ENCODE measurements around the gene RPS15. TPM values are rescaled to one million over a fixed set of nuclear protein-coding genes. Genes with fewer than 3 reads are reported as not detected.
A peak's percentile ranks its signal among the peaks of the same experiment; 100 is the strongest.

RPS15 gene
- total and polyA plus RNA-seq, 2 of the 13 experiments (the other 11 are each of a cell fraction or from before 2014, with no cell fraction given): 695 to 1,411 TPM

DNA sequence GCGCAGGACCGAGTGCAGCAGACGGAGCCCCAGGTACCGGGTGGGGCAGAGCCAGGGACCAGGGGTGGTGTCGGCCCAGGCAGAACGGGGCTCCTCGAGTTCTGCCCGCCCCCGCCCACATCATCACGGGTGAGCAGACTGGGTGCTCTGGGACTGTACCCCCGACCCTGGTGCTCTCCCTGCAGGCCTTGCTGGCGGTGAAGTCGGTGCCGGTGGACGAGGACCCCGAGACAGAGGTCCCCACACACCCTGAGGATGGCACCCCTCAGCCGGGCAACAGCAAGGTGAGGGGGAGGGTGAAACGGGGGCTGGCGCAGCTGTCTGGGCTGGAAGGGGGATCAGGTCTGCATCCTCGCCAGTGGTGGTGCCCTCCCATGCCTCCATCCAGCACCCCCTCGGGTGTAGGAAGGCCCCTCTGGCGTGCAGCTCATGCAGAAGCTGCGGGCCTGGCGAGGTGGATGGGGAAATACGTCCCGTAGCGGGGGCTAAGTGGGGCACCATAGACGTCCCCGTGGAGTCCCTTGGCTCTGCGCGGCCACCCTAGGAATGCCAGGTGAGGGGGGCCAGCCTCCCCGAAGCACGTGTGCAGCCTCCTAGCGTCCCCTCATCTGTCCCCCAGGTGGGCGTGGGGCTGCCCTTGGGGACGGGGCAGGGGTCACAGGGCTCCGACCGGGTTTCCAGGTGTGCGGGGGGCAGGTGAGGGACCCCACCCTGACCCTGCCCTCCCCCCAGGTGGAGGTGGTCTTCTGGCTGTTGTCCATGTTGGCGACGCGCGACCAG is 18.1 kb downstream of the RPS15 start (continued):
- TF ChIP-seq, protein P1, sequence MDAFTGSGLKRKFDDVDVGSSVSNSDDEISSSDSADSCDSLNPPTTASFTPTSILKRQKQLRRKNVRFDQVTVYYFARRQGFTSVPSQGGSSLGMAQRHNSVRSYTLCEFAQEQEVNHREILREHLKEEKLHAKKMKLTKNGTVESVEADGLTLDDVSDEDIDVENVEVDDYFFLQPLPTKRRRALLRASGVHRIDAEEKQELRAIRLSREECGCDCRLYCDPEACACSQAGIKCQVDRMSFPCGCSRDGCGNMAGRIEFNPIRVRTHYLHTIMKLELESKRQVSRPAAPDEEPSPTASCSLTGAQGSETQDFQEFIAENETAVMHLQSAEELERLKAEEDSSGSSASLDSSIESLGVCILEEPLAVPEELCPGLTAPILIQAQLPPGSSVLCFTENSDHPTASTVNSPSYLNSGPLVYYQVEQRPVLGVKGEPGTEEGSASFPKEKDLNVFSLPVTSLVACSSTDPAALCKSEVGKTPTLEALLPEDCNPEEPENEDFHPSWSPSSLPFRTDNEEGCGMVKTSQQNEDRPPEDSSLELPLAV (CRISPR knock-in tag; conservative IDR thresholded peaks at IDR 0.05; ENCODE audit: low read depth): no peak
- no peak for TF ChIP-seq ZNF562 (CRISPR knock-in tag; IDR thresholded peaks at IDR 0.05; ENCODE audit: borderline replicate concordance)
- no peak for TF ChIP-seq POLR2AphosphoS2 (IDR thresholded peaks at IDR 0.05; ENCODE audit: low read depth, low read length)
- TF ChIP-seq RORA (CRISPR knock-in tag; IDR thresholded peaks at IDR 0.05): no peak
- TF ChIP-seq, protein P2, sequence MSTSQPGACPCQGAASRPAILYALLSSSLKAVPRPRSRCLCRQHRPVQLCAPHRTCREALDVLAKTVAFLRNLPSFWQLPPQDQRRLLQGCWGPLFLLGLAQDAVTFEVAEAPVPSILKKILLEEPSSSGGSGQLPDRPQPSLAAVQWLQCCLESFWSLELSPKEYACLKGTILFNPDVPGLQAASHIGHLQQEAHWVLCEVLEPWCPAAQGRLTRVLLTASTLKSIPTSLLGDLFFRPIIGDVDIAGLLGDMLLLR (CRISPR knock-in tag; IDR thresholded peaks at IDR 0.05): no peak
- peak; percentile 79 for TF ChIP-seq AKAP8 (CRISPR knock-in tag; IDR thresholded peaks at IDR 0.05)
- TF ChIP-seq HNRNPH1 (optimal IDR thresholded peaks at IDR 0.05; ENCODE audit: low read depth, low read length): no peak
- peak; percentile 28; the same call in 1 of the 2 replicates for TF ChIP-seq KDM2A (CRISPR knock-in tag; IDR thresholded peaks at IDR 0.05; ENCODE audit: borderline replicate concordance, low read depth)
- TF ChIP-seq DNMT3B (CRISPR knock-in tag; conservative IDR thresholded peaks at IDR 0.05): no peak
- 0 out of 2 replicates have a peak, but pooled peaks have one; percentile 7 for TF ChIP-seq ZNF768 (CRISPR knock-in tag; IDR thresholded peaks at IDR 0.05)
- TF ChIP-seq, protein P3, sequence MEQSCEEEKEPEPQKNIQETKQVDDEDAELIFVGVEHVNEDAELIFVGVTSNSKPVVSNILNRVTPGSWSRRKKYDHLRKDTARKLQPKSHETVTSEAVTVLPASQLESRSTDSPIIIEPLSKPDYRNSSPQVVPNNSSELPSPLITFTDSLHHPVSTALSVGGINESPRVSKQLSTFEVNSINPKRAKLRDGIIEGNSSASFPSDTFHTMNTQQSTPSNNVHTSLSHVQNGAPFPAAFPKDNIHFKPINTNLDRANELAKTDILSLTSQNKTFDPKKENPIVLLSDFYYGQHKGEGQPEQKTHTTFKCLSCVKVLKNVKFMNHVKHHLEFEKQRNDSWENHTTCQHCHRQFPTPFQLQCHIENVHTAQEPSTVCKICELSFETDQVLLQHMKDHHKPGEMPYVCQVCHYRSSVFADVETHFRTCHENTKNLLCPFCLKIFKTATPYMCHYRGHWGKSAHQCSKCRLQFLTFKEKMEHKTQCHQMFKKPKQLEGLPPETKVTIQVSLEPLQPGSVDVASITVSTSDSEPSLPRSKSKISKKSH (CRISPR knock-in tag; IDR thresholded peaks at IDR 0.05; ENCODE audit: borderline replicate concordance): no peak
- TF ChIP-seq HES4 (CRISPR knock-in tag; IDR thresholded peaks at IDR 0.05; ENCODE audit: borderline replicate concordance): no peak
- TF ChIP-seq ZFP36 (IDR thresholded peaks at IDR 0.05; ENCODE audit: borderline replicate concordance, low read depth, low read length, partially characterized antibody): no peak
- no peak for TF ChIP-seq KDM5A (IDR thresholded peaks at IDR 0.05; ENCODE audit: borderline replicate concordance, low read length)
- no peak for TF ChIP-seq MXD4 (CRISPR knock-in tag; IDR thresholded peaks at IDR 0.05)
- TF ChIP-seq, protein P4, sequence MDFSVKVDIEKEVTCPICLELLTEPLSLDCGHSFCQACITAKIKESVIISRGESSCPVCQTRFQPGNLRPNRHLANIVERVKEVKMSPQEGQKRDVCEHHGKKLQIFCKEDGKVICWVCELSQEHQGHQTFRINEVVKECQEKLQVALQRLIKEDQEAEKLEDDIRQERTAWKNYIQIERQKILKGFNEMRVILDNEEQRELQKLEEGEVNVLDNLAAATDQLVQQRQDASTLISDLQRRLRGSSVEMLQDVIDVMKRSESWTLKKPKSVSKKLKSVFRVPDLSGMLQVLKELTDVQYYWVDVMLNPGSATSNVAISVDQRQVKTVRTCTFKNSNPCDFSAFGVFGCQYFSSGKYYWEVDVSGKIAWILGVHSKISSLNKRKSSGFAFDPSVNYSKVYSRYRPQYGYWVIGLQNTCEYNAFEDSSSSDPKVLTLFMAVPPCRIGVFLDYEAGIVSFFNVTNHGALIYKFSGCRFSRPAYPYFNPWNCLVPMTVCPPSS (IDR thresholded peaks at IDR 0.05): no peak
- TF ChIP-seq, protein P5, sequence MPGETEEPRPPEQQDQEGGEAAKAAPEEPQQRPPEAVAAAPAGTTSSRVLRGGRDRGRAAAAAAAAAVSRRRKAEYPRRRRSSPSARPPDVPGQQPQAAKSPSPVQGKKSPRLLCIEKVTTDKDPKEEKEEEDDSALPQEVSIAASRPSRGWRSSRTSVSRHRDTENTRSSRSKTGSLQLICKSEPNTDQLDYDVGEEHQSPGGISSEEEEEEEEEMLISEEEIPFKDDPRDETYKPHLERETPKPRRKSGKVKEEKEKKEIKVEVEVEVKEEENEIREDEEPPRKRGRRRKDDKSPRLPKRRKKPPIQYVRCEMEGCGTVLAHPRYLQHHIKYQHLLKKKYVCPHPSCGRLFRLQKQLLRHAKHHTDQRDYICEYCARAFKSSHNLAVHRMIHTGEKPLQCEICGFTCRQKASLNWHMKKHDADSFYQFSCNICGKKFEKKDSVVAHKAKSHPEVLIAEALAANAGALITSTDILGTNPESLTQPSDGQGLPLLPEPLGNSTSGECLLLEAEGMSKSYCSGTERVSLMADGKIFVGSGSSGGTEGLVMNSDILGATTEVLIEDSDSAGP (CRISPR knock-in tag; IDR thresholded peaks at IDR 0.05; ENCODE audit: borderline replicate concordance): no peak
- no peak for TF ChIP-seq RFX3 (CRISPR knock-in tag; IDR thresholded peaks at IDR 0.05)
- TF ChIP-seq, protein P6, sequence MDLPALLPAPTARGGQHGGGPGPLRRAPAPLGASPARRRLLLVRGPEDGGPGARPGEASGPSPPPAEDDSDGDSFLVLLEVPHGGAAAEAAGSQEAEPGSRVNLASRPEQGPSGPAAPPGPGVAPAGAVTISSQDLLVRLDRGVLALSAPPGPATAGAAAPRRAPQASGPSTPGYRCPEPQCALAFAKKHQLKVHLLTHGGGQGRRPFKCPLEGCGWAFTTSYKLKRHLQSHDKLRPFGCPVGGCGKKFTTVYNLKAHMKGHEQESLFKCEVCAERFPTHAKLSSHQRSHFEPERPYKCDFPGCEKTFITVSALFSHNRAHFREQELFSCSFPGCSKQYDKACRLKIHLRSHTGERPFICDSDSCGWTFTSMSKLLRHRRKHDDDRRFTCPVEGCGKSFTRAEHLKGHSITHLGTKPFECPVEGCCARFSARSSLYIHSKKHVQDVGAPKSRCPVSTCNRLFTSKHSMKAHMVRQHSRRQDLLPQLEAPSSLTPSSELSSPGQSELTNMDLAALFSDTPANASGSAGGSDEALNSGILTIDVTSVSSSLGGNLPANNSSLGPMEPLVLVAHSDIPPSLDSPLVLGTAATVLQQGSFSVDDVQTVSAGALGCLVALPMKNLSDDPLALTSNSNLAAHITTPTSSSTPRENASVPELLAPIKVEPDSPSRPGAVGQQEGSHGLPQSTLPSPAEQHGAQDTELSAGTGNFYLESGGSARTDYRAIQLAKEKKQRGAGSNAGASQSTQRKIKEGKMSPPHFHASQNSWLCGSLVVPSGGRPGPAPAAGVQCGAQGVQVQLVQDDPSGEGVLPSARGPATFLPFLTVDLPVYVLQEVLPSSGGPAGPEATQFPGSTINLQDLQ (CRISPR knock-in tag; IDR thresholded peaks at IDR 0.05): no peak
